Transverse colon (tissue), 3 donors: ENCODE measurements around the gene FANCI.

ENCODE experiments used
- POLR2A ChIP-seq: fragments of 450-650 bp; IDR thresholded peaks from one replicate; pipeline ENCODE4 v1.6.1; 2016; ENCODE audit warnings: antibody characterized with exemption, mild to moderate bottlenecking, moderate library complexity
- TF ChIP-seq, protein P1 (sequence below), 5 experiments: fragments of 200-600 bp in 3 of 5; fragments of 450-650 bp in 2 of 5; sonication (generic) in 3 of 5; IDR thresholded peaks; 1 replicate in 2 of 5; 2 replicates in 3 of 5; pipeline ENCODE4 v1.5.1; 2016 to 2017; ENCODE audit warnings: antibody characterized with exemption in 5 of 5, inconsistent platforms in 3 of 5, mild to moderate bottlenecking in 2 of 5, moderate library complexity in 1 of 5

DNA sequence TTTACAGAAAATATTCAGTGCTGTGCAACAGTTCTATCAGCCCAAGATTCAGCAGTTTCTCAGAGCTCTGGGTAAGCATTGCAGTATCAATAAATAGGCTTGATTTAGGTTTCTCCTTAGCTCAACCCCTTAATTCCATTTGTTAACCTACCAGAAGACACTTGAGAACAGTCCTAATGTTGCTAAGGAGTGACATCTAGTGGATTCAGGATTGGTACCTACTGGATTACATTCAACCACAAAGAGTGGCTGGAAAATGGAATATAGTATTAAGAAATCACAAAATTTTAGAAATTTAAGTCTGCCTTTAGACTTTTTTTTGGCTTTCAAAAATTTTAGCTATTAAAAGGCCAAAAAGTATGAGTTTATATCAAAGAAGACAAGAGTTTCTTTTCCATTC lies 56.1 kb downstream of the FANCI start:
- TF ChIP-seq, protein P1, sequence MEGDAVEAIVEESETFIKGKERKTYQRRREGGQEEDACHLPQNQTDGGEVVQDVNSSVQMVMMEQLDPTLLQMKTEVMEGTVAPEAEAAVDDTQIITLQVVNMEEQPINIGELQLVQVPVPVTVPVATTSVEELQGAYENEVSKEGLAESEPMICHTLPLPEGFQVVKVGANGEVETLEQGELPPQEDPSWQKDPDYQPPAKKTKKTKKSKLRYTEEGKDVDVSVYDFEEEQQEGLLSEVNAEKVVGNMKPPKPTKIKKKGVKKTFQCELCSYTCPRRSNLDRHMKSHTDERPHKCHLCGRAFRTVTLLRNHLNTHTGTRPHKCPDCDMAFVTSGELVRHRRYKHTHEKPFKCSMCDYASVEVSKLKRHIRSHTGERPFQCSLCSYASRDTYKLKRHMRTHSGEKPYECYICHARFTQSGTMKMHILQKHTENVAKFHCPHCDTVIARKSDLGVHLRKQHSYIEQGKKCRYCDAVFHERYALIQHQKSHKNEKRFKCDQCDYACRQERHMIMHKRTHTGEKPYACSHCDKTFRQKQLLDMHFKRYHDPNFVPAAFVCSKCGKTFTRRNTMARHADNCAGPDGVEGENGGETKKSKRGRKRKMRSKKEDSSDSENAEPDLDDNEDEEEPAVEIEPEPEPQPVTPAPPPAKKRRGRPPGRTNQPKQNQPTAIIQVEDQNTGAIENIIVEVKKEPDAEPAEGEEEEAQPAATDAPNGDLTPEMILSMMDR (IDR thresholded peaks at IDR 0.05): peak in 1 of 5 experiments; percentile 17
- no peak for TF ChIP-seq POLR2A
